Measurements from ENCODE around the gene EFNA2. TPM values are rescaled to one million over a fixed set of nuclear protein-coding genes. Genes with fewer than 3 reads are reported as not detected.

Gene EFNA2
- total RNA-seq, 1 donor from 2014 or later = not detected

DNA sequence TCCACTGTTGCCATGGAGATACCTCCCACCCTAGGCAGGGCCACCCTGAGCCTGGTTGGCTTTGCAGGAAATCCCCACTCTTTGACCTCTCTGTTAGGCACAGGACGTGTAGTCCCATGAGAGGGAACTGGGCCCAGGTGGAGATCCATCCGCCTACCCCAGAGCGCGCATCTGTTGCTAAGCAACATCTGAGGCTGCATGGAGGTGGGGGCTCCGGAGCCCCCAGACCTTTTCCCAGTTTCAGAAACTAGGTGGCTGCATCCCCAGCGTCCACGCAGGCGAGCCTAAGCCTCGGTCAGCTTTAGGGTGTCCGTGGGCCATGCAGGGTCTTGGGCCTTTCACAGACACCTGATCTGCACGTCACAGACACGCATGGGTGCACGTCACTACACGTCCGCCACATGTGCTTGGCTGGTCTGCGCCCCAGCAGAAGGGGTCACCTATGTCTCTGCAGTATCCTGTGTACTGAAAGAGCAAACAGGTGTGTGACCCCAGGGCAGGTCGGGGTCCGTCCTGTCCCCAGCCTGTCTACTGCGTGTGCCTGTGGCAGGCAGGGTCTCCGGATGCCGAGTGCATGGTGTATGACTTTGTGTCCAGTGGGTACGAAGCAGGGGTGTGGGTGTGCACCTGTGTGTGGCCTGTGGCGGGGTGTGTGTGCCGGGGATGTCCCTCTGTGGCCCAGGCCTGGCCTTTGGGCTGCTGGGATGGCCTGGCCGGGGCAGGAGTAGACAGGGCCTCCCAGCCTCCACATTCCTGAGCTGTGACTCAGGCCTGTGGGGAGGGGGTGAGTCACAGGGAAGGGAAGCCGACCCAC is 20.7 kb upstream of the EFNA2 start:
- no peaks in the 10 kb centered on the region for H3K9me3 Mint-ChIP-seq
- CTCF ChIA-PET = interaction anchor here (9.8 kb wide), 1 partner anchor 22 kb away, joined by 540 read pairs; the partner anchor contains the start of gene ATP5F1D
- peak overlapping the region; percentile 78 for H3K4me3 Mint-ChIP-seq
- ATAC-seq (ENCODE audit: low read depth) (peak; percentile 9), DNase-seq (peak; percentile 66)
- H3K36me3 Mint-ChIP-seq (ENCODE audit: low read depth) = peaks cover 6% of the 10 kb centered on the region
- H3K27me3 Mint-ChIP-seq = no peaks in the 10 kb centered on the region
- intact Hi-C loops (cut with micrococcal nuclease) = loop anchor here (5.0 kb wide), 1 partner anchor 358 kb away; no protein-coding TSS in a partner anchor
- peak overlapping the region; percentile 94 for H3K27ac Mint-ChIP-seq
- peaks cover 73% of the 10 kb centered on the region for H3K4me1 Mint-ChIP-seq
- POLR2A ChIA-PET = interaction anchor here (0.6 to 11.5 kb wide), 11 partner anchors 9 to 1342 kb away, joined by 3 to 824 read pairs (median 13); partner anchors contain the start of genes ATP5F1D, CBARP and FAM174C
- TF ChIP-seq, protein P1, sequence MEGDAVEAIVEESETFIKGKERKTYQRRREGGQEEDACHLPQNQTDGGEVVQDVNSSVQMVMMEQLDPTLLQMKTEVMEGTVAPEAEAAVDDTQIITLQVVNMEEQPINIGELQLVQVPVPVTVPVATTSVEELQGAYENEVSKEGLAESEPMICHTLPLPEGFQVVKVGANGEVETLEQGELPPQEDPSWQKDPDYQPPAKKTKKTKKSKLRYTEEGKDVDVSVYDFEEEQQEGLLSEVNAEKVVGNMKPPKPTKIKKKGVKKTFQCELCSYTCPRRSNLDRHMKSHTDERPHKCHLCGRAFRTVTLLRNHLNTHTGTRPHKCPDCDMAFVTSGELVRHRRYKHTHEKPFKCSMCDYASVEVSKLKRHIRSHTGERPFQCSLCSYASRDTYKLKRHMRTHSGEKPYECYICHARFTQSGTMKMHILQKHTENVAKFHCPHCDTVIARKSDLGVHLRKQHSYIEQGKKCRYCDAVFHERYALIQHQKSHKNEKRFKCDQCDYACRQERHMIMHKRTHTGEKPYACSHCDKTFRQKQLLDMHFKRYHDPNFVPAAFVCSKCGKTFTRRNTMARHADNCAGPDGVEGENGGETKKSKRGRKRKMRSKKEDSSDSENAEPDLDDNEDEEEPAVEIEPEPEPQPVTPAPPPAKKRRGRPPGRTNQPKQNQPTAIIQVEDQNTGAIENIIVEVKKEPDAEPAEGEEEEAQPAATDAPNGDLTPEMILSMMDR (IDR thresholded peaks at IDR 0.05) = no peak

DNA sequence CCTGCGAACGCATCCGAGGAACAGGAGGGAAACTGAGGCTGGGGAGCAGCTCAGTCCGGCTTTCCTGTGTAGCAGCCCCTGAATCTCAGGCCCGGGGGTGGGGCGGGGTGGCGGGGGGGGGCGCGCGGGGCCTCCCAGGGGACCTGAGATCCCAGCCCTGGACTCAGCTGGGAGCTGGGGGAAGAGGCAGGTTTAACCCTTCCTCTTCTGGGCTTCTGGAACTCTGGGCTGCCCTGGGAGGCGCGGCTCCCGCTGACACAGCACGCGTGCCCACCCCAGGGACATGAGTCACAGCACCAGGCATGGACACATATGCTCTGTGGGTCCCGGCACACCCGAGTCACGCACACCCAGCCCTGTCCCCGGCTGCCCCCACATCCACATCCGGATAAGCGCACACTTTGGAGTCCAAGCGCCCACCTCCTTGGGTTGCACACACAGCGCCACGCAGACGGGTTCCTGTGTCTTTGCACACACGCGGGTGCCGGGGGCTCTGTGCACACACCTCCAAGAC is 20.0 kb upstream of the EFNA2 start:
- Mint-ChIP-seq H3K36me3 (ENCODE audit: low read depth) (peaks cover 12% of the 10 kb centered on the region), H3K4me1 (peaks cover 76% of the 10 kb centered on the region), H3K27ac (peak overlapping the region; percentile 94), H3K4me3 (peak overlapping the region; percentile 78), H3K27me3 (no peaks in the 10 kb centered on the region), H3K9me3 (no peaks in the 10 kb centered on the region)
- DNase-seq (peak; percentile 64), ATAC-seq (ENCODE audit: low read depth) (peak; percentile 1)
- ChIA-PET CTCF (interaction anchor here (1.1 to 9.8 kb wide), 3 partner anchors 9 to 23 kb away, joined by 3 to 540 read pairs (median 4); partner anchors contain the start of gene ATP5F1D), POLR2A (interaction anchor here (0.6 to 11.5 kb wide), 8 partner anchors 8 to 810 kb away, joined by 3 to 824 read pairs (median 22); partner anchors contain the start of genes ATP5F1D, CBARP and FAM174C)
- TF ChIP-seq, protein P1 (IDR thresholded peaks at IDR 0.05) = no peak
- intact Hi-C loops (cut with micrococcal nuclease) = loop anchor here (1.0 kb wide), 2 partner anchors 17 to 21 kb away; partner anchors contain the start of gene MIDN

DNA sequence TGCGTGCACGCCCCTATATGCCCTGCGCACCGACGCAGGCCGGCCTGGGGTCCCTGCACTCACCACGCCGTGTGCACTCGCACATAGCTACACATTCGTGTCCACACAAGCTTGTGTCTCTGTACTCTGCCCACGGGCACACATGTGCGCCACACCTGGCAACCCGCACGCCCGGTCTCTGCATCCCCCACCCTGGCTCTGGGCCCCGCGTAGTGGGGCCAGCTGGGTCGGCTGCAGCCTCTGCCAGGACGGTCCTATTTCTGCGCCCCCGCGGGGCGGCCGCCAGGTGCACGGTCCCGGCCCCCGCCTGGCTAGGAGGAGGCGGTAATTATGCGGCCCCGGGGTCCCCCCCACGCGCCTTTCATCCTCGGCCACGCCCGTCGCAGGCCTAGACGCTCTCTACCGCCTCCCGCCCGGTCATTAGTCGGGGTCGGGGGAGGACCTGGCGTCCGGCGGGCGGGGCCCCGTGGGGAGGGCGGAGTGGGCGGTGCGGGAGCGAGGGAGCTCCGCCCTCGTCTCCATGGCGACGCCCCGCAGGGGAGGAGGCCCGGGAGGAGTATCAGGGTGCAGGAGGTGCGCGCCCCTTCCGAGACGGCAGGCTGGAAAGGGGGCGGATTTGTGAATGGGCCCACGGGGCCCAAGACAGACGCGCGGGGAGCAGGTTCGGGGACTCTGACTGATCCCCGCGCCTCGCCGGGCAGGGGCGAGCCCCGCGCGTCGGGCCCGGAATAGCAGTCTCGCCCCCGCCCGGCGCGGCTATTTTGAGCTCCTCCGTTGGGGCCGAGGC is 19.4 kb upstream of the EFNA2 start:
- Mint-ChIP-seq H3K27me3 (no peaks in the 10 kb centered on the region), H3K9me3 (no peaks in the 10 kb centered on the region), H3K36me3 (ENCODE audit: low read depth) (peaks cover 18% of the 10 kb centered on the region), H3K4me1 (peaks cover 80% of the 10 kb centered on the region), H3K4me3 (peak overlapping the region; percentile 72), H3K27ac (peak overlapping the region; percentile 94)
- POLR2A ChIA-PET = interaction anchor here (0.6 to 11.5 kb wide), 9 partner anchors 7 to 348 kb away, joined by 3 to 824 read pairs (median 16); partner anchors contain the start of genes ATP5F1D, CBARP and FAM174C
- CTCF ChIA-PET = interaction anchor here (1.0 to 9.8 kb wide), 9 partner anchors 9 to 200 kb away, joined by 3 to 540 read pairs (median 4); partner anchors contain the start of genes ATP5F1D and FAM174C
- TF ChIP-seq, protein P1 (IDR thresholded peaks at IDR 0.05) = no peak
- ATAC-seq (ENCODE audit: low read depth) (peak; percentile 22), DNase-seq (peak; percentile 90)
- intact Hi-C loops (cut with micrococcal nuclease) = loop anchor here (1.0 kb wide), 2 partner anchors 18 to 22 kb away; partner anchors contain the start of gene MIDN

DNA sequence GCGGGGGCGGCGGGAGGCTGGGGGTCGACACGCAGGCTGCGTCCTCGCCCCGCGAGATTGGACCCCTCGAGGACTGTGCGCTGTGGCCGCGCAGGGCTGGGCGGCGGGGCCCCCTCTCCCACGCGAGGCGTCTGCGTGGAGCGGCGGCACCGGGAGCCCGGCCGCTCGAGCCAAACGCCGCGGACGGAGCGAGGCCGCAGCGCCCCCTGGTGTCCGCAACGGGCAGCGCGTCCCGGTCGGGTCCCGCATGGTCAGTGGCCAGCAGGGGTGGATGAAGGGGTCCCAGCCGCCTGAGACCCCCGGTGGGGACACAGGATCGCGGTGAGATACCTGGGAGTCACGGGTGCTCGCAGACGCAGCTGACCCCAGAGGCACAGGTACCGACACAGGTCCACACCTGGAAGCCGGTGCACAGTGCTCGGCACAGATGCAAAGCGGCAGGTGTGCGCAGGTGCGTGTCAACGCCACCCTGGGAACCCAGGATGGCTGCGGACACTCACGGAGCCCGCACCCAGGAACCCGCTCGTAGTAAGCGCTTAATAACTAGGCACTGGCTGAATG is 18.7 kb upstream of the EFNA2 start:
- peak overlapping the region; percentile 56 for H3K27ac Mint-ChIP-seq
- POLR2A ChIA-PET = interaction anchor here (0.6 to 11.5 kb wide), 9 partner anchors 8 to 348 kb away, joined by 4 to 824 read pairs (median 28); partner anchors contain the start of genes ATP5F1D, CBARP and FAM174C
- CTCF ChIA-PET = interaction anchor here (1.0 to 9.8 kb wide), 9 partner anchors 8 to 201 kb away, joined by 3 to 540 read pairs (median 4); partner anchors contain the start of genes ATP5F1D and FAM174C
- intact Hi-C loops (cut with micrococcal nuclease) = loop anchor here (1.0 kb wide), 2 partner anchors 19 to 23 kb away; partner anchors contain the start of gene MIDN
- H3K4me3 Mint-ChIP-seq = peak overlapping the region; percentile 72
- peaks cover 80% of the 10 kb centered on the region for H3K4me1 Mint-ChIP-seq
- peak; percentile 89 for DNase-seq
- no peaks in the 10 kb centered on the region for H3K27me3 Mint-ChIP-seq
- peak; percentile 4 for ATAC-seq (ENCODE audit: low read depth)
- TF ChIP-seq, protein P1 (IDR thresholded peaks at IDR 0.05) = peak; percentile 71
- H3K9me3 Mint-ChIP-seq = no peaks in the 10 kb centered on the region
- H3K36me3 Mint-ChIP-seq (ENCODE audit: low read depth) = peaks cover 22% of the 10 kb centered on the region
